CD4-positive, alpha-beta T cell (primary cell): ENCODE results near the gene ABR. TPM values are rescaled to one million over a fixed set of nuclear protein-coding genes. Genes with fewer than 3 reads are reported as not detected.

Source experiments
- ATAC-seq: fragments of 200-7000 bp; cut with Tn5 transposase; one replicate; pipeline ENCODE4 v1.10.0; 2022; ENCODE audit warnings: mild to moderate bottlenecking; ENCODE audit not compliant: poor library complexity
- CTCF ChIA-PET: fragments of 350-600 bp; sonication (Branson Sonifier 250); formaldehyde crosslinking; loops from one replicate; lab custom pipeline; 2021; ENCODE audit warnings: antibody characterized with exemption, inconsistent platforms; lab: Charles Lee
- POLR2A ChIA-PET: fragments of 350-600 bp; sonication (Branson Sonifier 250); formaldehyde crosslinking; loops from one replicate; lab custom pipeline; 2021; ENCODE audit warnings: antibody characterized with exemption, inconsistent platforms; lab: Charles Lee
- DNase-seq, 14 experiments: peaks; one replicate each; pipeline ENCODE4 v3.0.0-alpha.2; 2013 to 2020; ENCODE audit warnings: mixed read lengths in 2 of 14
- H3K27ac ChIP-seq, 2 donors: one replicate each; pipeline versions ENCODE4 v1.5.1 to v1.7.0; 2013; ENCODE audit warnings: low read length in 2 of 2, low read depth in 1 of 2, mild to moderate bottlenecking in 1 of 2
- H3K27me3 ChIP-seq, 2 experiments: 1 replicate in 1 of 2; 2 replicates in 1 of 2; pipeline versions ENCODE4 v1.6.1 to v1.7.0; 2013; ENCODE audit warnings: low read length in 2 of 2, control low read depth in 1 of 2, mild to moderate bottlenecking in 1 of 2, moderate library complexity in 1 of 2; ENCODE audit not compliant: insufficient read depth in 2 of 2, control insufficient read depth in 1 of 2
- H3K36me3 ChIP-seq: one replicate; pipeline ENCODE4 v1.6.1; 2013; ENCODE audit warnings: low read length, control low read depth; ENCODE audit not compliant: insufficient read depth
- H3K4me1 ChIP-seq: one replicate; pipeline ENCODE4 v1.6.1; 2013; ENCODE audit warnings: low read length, control low read depth; ENCODE audit not compliant: insufficient read depth
- H3K4me3 ChIP-seq: one replicate; pipeline ENCODE4 v1.5.1; 2013; ENCODE audit warnings: mild to moderate bottlenecking, low read length, moderate library complexity
- H3K9me3 ChIP-seq, 2 experiments: 1 replicate in 1 of 2; 2 replicates in 1 of 2; pipeline versions ENCODE4 v1.6.1 to v1.7.0; 2013; ENCODE audit warnings: low read length in 2 of 2, mild to moderate bottlenecking in 2 of 2, control low read depth in 1 of 2, moderate library complexity in 1 of 2; ENCODE audit not compliant: control insufficient read depth in 1 of 2, insufficient read depth in 1 of 2
- H3K27ac Mint-ChIP-seq: one replicate; pipeline ENCODE4 v1.8.0; 2020; ENCODE audit warnings: mixed read lengths
- H3K27me3 Mint-ChIP-seq: one replicate; pipeline ENCODE4 v1.8.0; 2021; ENCODE audit warnings: mixed read lengths
- H3K36me3 Mint-ChIP-seq: one replicate; pipeline ENCODE4 v1.8.0; 2021; ENCODE audit warnings: low read depth, mixed read lengths
- H3K4me1 Mint-ChIP-seq: one replicate; pipeline ENCODE4 v1.8.0; 2021; ENCODE audit warnings: low read depth, mixed read lengths
- H3K4me3 Mint-ChIP-seq: one replicate; pipeline ENCODE4 v1.8.0; 2020; ENCODE audit warnings: mild to moderate bottlenecking, mixed read lengths
- H3K9me3 Mint-ChIP-seq: one replicate; pipeline ENCODE4 v1.8.0; 2020; ENCODE audit warnings: mixed read lengths
- intact Hi-C, 2 experiments: fragments of 100-400 bp; cut with DNase I in 1 of 2; cut with micrococcal nuclease in 1 of 2; formaldehyde crosslinking; loops; one replicate each; pipeline versions ENCODE4 v1.15.1 to v1.9.0; 2023 to 2025; cut with DNase I, micrococcal nuclease
- total RNA-seq, 174 experiments: library from RNA in 2 of 174; stranded (reverse) in 2 of 174; gene quantifications; one replicate each; pipeline ENCODE4 v1.2.3 and lab custom pipeline; 2021 to 2026
- TF ChIP-seq, protein P1 (sequence below): fragments of 200-600 bp; IDR thresholded peaks from one replicate; pipeline ENCODE4 v1.8.0; 2022; ENCODE audit warnings: antibody characterized with exemption, mild to moderate bottlenecking

Gene ABR
- total RNA-seq, 2 experiments from 2014 or later, result 72.4 to 74.8 TPM

DNA sequence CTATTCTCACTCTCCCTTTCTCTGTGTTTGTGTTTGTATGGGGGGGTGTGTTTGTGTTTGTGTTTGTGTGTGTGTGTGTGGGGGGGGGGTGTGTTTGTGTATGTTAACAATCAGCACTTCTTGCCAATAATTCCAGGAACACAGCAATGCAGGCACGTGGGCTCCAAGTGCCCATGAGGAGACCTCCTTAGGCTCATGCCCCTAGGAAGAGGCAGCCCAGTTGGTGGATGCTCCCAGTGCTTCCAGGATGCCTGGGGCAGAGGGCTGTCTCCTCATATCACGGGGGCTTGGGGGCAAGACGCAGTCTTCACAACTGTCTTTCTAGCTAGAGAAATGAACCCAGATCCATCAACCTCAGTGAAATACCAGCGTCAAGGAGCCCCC is 9.9 kb downstream of the ABR start:
- CTCF ChIA-PET, result no interaction called here
- POLR2A ChIA-PET, result no interaction called here
- H3K36me3 Mint-ChIP-seq, result no peaks in the 10 kb centered on the region

DNA sequence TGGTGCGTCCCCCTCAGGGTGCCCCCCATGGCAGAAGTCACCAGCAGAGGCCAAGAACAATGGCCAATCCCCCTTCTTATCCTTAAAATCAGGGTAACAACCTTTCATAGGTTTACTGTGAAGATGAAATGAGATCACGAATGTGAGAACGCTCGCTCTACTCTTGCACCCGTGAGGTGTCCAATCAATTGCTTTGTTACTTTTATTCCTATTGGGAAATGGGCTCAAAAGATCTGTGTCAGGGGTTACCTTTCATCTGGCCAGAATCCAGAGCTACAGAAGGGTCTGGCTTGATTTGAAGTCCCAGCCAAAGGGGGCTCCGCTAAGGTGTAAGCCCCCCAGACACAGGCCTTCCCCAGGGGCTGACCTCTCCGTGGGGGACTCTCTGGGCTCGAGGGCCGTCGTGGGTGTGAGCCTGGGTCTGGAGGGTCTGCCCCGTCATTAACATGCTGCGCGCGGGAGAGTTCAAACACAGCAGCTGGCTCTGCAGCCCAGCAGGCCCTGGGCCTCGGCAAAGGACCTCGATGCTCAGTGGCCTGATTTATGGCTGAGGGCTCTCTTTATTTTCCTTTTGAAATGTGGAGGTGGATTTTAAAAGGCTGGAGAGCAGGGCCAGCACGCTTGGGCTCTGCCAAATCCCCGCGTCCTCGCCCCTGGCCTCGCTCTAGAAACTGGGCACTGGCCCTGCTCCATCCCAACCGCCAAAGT is 10.4 kb downstream of the ABR start:
- Histone ChIP-seq H3K27ac (no peak overlapping the region), H3K9me3 (no peaks in the 10 kb centered on the region), H3K4me3 (no peak overlapping the region), H3K4me1 (no peaks in the 10 kb centered on the region), H3K27me3 (no peaks in the 10 kb centered on the region), H3K36me3 (no peaks in the 10 kb centered on the region)
- Mint-ChIP-seq H3K9me3 (no peaks in the 10 kb centered on the region), H3K27me3 (no peaks in the 10 kb centered on the region), H3K27ac (no peak overlapping the region), H3K4me3 (no peak overlapping the region), H3K36me3 (no peaks in the 10 kb centered on the region), H3K4me1 (no peaks in the 10 kb centered on the region)
- TF ChIP-seq, protein P1, sequence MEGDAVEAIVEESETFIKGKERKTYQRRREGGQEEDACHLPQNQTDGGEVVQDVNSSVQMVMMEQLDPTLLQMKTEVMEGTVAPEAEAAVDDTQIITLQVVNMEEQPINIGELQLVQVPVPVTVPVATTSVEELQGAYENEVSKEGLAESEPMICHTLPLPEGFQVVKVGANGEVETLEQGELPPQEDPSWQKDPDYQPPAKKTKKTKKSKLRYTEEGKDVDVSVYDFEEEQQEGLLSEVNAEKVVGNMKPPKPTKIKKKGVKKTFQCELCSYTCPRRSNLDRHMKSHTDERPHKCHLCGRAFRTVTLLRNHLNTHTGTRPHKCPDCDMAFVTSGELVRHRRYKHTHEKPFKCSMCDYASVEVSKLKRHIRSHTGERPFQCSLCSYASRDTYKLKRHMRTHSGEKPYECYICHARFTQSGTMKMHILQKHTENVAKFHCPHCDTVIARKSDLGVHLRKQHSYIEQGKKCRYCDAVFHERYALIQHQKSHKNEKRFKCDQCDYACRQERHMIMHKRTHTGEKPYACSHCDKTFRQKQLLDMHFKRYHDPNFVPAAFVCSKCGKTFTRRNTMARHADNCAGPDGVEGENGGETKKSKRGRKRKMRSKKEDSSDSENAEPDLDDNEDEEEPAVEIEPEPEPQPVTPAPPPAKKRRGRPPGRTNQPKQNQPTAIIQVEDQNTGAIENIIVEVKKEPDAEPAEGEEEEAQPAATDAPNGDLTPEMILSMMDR, result no peak
- ChIA-PET CTCF (interaction anchor here (0.6 kb wide), 1 partner anchor 220 kb away, joined by 3 read pairs; no protein-coding TSS in a partner anchor), POLR2A (no interaction called here)
- ATAC-seq (no peak), DNase-seq (no peak)
- intact Hi-C loops, result no loop called here

More for the DNA sequence above, 9.9 kb downstream of the ABR start:
- no peak overlapping the region for H3K27ac Mint-ChIP-seq
- no peaks in the 10 kb centered on the region for H3K9me3 Mint-ChIP-seq
- no peaks in the 10 kb centered on the region for H3K27me3 ChIP-seq
- no peaks in the 10 kb centered on the region for H3K36me3 ChIP-seq
- H3K4me1 Mint-ChIP-seq, result no peaks in the 10 kb centered on the region
- TF ChIP-seq, protein P1, result no peak
- intact Hi-C loops, result no loop called here
- no peak overlapping the region for H3K4me3 Mint-ChIP-seq
- no peak for DNase-seq
- ATAC-seq, result no peak
- no peaks in the 10 kb centered on the region for H3K9me3 ChIP-seq
- H3K27me3 Mint-ChIP-seq, result no peaks in the 10 kb centered on the region
- H3K27ac ChIP-seq, result no peak overlapping the region
- no peak overlapping the region for H3K4me3 ChIP-seq
- H3K4me1 ChIP-seq, result no peaks in the 10 kb centered on the region

DNA sequence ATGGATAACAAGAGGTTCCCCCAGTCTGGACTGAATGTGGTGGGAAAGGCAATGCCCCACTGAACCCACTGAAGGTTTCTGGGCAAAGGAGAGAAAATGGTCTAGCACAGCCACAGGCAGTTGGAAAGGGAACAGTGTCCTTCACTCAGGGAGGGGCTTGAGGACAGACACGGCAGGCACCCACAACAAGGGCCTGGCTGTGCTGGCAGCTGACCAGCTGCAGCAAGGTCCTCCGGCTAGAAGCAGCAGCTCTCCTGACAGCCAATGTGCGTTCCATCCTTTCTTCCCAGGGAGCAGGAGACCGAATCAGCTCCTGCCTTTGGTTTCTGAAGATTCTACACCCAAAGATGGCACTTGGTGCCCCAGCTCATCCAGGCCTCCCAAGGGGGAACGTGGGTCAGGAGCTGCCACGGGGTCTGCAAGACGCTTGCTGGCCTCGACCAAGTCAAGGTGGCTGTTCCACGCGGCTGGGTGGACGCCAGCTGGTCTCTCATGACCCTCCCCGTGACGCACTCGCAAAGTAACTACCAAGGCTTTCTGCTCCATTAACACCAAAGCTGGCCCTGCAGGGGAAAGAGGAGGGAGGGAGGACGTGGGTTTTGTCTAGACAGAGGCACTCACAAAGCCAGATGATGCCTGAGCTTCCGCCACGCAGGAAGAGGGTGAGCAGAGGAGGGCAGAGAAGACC is 11.1 kb downstream of the ABR start:
- Mint-ChIP-seq H3K36me3 (no peaks in the 10 kb centered on the region), H3K4me3 (no peak overlapping the region), H3K27ac (no peak overlapping the region), H3K4me1 (no peaks in the 10 kb centered on the region), H3K9me3 (no peaks in the 10 kb centered on the region), H3K27me3 (no peaks in the 10 kb centered on the region)
- no peak overlapping the region for H3K27ac ChIP-seq
- DNase-seq (no peak), ATAC-seq (no peak)
- no peaks in the 10 kb centered on the region for H3K36me3 ChIP-seq
- intact Hi-C loops, result no loop called here
- ChIA-PET CTCF (interaction anchor here (0.6 kb wide), 1 partner anchor 221 kb away, joined by 3 read pairs; no protein-coding TSS in a partner anchor), POLR2A (no interaction called here)
- H3K9me3 ChIP-seq, result no peaks in the 10 kb centered on the region
- H3K27me3 ChIP-seq, result no peaks in the 10 kb centered on the region
- no peak overlapping the region for H3K4me3 ChIP-seq
- TF ChIP-seq, protein P1, result no peak
- H3K4me1 ChIP-seq, result no peaks in the 10 kb centered on the region
